ENCODE data around the gene CEP70. TPM values are rescaled to one million over a fixed set of nuclear protein-coding genes. Genes with fewer than 3 reads are reported as not detected.

Gene CEP70
- total RNA-seq, 1 donor from 2014 or later, result 7.7 TPM

- intact Hi-C loops (cut with micrococcal nuclease), result no loop called here
- Mint-ChIP-seq H3K9me3 (no peaks in the 10 kb centered on the region), H3K4me3 (ENCODE audit: low read depth) (no peak overlapping the region), H3K36me3 (ENCODE audit: low read depth) (no peaks in the 10 kb centered on the region), H3K27ac (no peak overlapping the region), H3K4me1 (ENCODE audit: low read depth) (no peaks in the 10 kb centered on the region), H3K27me3 (ENCODE audit: low read depth) (peaks cover 5% of the 10 kb centered on the region)
- DNase-seq (ENCODE audit: low spot score), result no peak
Observed at GRCh38 chr3:138470687-138471086, 123.4 kb downstream of the CEP70 start.

- Mint-ChIP-seq H3K9me3 (no peaks in the 10 kb centered on the region), H3K36me3 (ENCODE audit: low read depth) (no peaks in the 10 kb centered on the region), H3K4me1 (ENCODE audit: low read depth) (no peaks in the 10 kb centered on the region), H3K4me3 (ENCODE audit: low read depth) (no peak overlapping the region), H3K27ac (no peak overlapping the region), H3K27me3 (ENCODE audit: low read depth) (peaks cover 2% of the 10 kb centered on the region)
- no peak for DNase-seq (ENCODE audit: low spot score)
- intact Hi-C loops (cut with micrococcal nuclease), result no loop called here
Observed at GRCh38 chr3:138469874-138470273, 124.2 kb downstream of the CEP70 start.

GRCh38 chr3:138468886-138469285, 125.2 kb downstream of the CEP70 start:
- H3K4me3 Mint-ChIP-seq (ENCODE audit: low read depth), result no peak overlapping the region
- intact Hi-C loops (cut with micrococcal nuclease), result no loop called here
- H3K36me3 Mint-ChIP-seq (ENCODE audit: low read depth), result no peaks in the 10 kb centered on the region
- H3K4me1 Mint-ChIP-seq (ENCODE audit: low read depth), result no peaks in the 10 kb centered on the region
- H3K9me3 Mint-ChIP-seq, result no peaks in the 10 kb centered on the region
- peaks cover 2% of the 10 kb centered on the region for H3K27me3 Mint-ChIP-seq (ENCODE audit: low read depth)
- H3K27ac Mint-ChIP-seq, result no peak overlapping the region
- DNase-seq (ENCODE audit: low spot score), result no peak

GRCh38 chr3:138468451-138468850, 125.6 kb downstream of the CEP70 start:
- DNase-seq (ENCODE audit: low spot score), result no peak
- H3K9me3 Mint-ChIP-seq, result no peaks in the 10 kb centered on the region
- H3K36me3 Mint-ChIP-seq (ENCODE audit: low read depth), result no peaks in the 10 kb centered on the region
- H3K4me3 Mint-ChIP-seq (ENCODE audit: low read depth), result no peak overlapping the region
- H3K27me3 Mint-ChIP-seq (ENCODE audit: low read depth), result peaks cover 5% of the 10 kb centered on the region
- intact Hi-C loops (cut with micrococcal nuclease), result no loop called here
- no peaks in the 10 kb centered on the region for H3K4me1 Mint-ChIP-seq (ENCODE audit: low read depth)
- H3K27ac Mint-ChIP-seq, result no peak overlapping the region

- intact Hi-C loops (cut with micrococcal nuclease), result no loop called here
- no peaks in the 10 kb centered on the region for H3K9me3 Mint-ChIP-seq
- peaks cover 5% of the 10 kb centered on the region for H3K27me3 Mint-ChIP-seq (ENCODE audit: low read depth)
- no peak for DNase-seq (ENCODE audit: low spot score)
- no peaks in the 10 kb centered on the region for H3K36me3 Mint-ChIP-seq (ENCODE audit: low read depth)
- H3K4me3 Mint-ChIP-seq (ENCODE audit: low read depth), result no peak overlapping the region
- H3K4me1 Mint-ChIP-seq (ENCODE audit: low read depth), result no peaks in the 10 kb centered on the region
- H3K27ac Mint-ChIP-seq, result no peak overlapping the region
Observed at GRCh38 chr3:138467931-138468330, 126.1 kb downstream of the CEP70 start.

GRCh38 chr3:138465925-138466324, 128.1 kb downstream of the CEP70 start:
- no peak for DNase-seq (ENCODE audit: low spot score)
- Mint-ChIP-seq H3K36me3 (ENCODE audit: low read depth) (no peaks in the 10 kb centered on the region), H3K27me3 (ENCODE audit: low read depth) (peaks cover 4% of the 10 kb centered on the region), H3K9me3 (no peaks in the 10 kb centered on the region), H3K4me3 (ENCODE audit: low read depth) (no peak overlapping the region), H3K27ac (no peak overlapping the region), H3K4me1 (ENCODE audit: low read depth) (no peaks in the 10 kb centered on the region)
- intact Hi-C loops (cut with micrococcal nuclease), result no loop called here

GRCh38 chr3:138465451-138465850, 128.6 kb downstream of the CEP70 start:
- Mint-ChIP-seq H3K9me3 (no peaks in the 10 kb centered on the region), H3K4me3 (ENCODE audit: low read depth) (no peak overlapping the region), H3K36me3 (ENCODE audit: low read depth) (no peaks in the 10 kb centered on the region), H3K27me3 (ENCODE audit: low read depth) (peaks cover 4% of the 10 kb centered on the region), H3K4me1 (ENCODE audit: low read depth) (no peaks in the 10 kb centered on the region), H3K27ac (no peak overlapping the region)
- DNase-seq (ENCODE audit: low spot score), result no peak
- intact Hi-C loops (cut with micrococcal nuclease), result no loop called here

- Mint-ChIP-seq H3K9me3 (no peaks in the 10 kb centered on the region), H3K27ac (no peak overlapping the region), H3K4me1 (ENCODE audit: low read depth) (no peaks in the 10 kb centered on the region), H3K27me3 (ENCODE audit: low read depth) (peaks cover 4% of the 10 kb centered on the region), H3K36me3 (ENCODE audit: low read depth) (no peaks in the 10 kb centered on the region), H3K4me3 (ENCODE audit: low read depth) (no peak overlapping the region)
- intact Hi-C loops (cut with micrococcal nuclease), result no loop called here
- no peak for DNase-seq (ENCODE audit: low spot score)
Observed at GRCh38 chr3:138464491-138464860, 129.6 kb downstream of the CEP70 start.

- H3K27ac Mint-ChIP-seq, result no peak overlapping the region
- peaks cover 4% of the 10 kb centered on the region for H3K27me3 Mint-ChIP-seq (ENCODE audit: low read depth)
- DNase-seq (ENCODE audit: low spot score), result no peak
- no peaks in the 10 kb centered on the region for H3K9me3 Mint-ChIP-seq
- intact Hi-C loops (cut with micrococcal nuclease), result no loop called here
- H3K36me3 Mint-ChIP-seq (ENCODE audit: low read depth), result no peaks in the 10 kb centered on the region
- H3K4me3 Mint-ChIP-seq (ENCODE audit: low read depth), result no peak overlapping the region
- no peaks in the 10 kb centered on the region for H3K4me1 Mint-ChIP-seq (ENCODE audit: low read depth)
Observed at GRCh38 chr3:138463724-138464490, 130.2 kb downstream of the CEP70 start.

- intact Hi-C loops (cut with micrococcal nuclease), result no loop called here
- no peaks in the 10 kb centered on the region for H3K9me3 Mint-ChIP-seq
- H3K36me3 Mint-ChIP-seq (ENCODE audit: low read depth), result no peaks in the 10 kb centered on the region
- no peak overlapping the region for H3K27ac Mint-ChIP-seq
- H3K27me3 Mint-ChIP-seq (ENCODE audit: low read depth), result peaks cover 4% of the 10 kb centered on the region
- no peaks in the 10 kb centered on the region for H3K4me1 Mint-ChIP-seq (ENCODE audit: low read depth)
- no peak for DNase-seq (ENCODE audit: low spot score)
- no peak overlapping the region for H3K4me3 Mint-ChIP-seq (ENCODE audit: low read depth)
Observed at GRCh38 chr3:138461896-138462295, 132.2 kb downstream of the CEP70 start.

GRCh38 chr3:138461246-138461645, 132.8 kb downstream of the CEP70 start:
- no peaks in the 10 kb centered on the region for H3K36me3 Mint-ChIP-seq (ENCODE audit: low read depth)
- no peak overlapping the region for H3K4me3 Mint-ChIP-seq (ENCODE audit: low read depth)
- H3K9me3 Mint-ChIP-seq, result no peaks in the 10 kb centered on the region
- H3K4me1 Mint-ChIP-seq (ENCODE audit: low read depth), result no peaks in the 10 kb centered on the region
- peaks cover 4% of the 10 kb centered on the region for H3K27me3 Mint-ChIP-seq (ENCODE audit: low read depth)
- no peak for DNase-seq (ENCODE audit: low spot score)
- intact Hi-C loops (cut with micrococcal nuclease), result no loop called here
- H3K27ac Mint-ChIP-seq, result no peak overlapping the region

GRCh38 chr3:138460536-138461205, 133.4 kb downstream of the CEP70 start:
- H3K4me3 Mint-ChIP-seq (ENCODE audit: low read depth), result no peak overlapping the region
- intact Hi-C loops (cut with micrococcal nuclease), result no loop called here
- peaks cover 6% of the 10 kb centered on the region for H3K27me3 Mint-ChIP-seq (ENCODE audit: low read depth)
- no peaks in the 10 kb centered on the region for H3K9me3 Mint-ChIP-seq
- H3K27ac Mint-ChIP-seq, result no peak overlapping the region
- no peaks in the 10 kb centered on the region for H3K36me3 Mint-ChIP-seq (ENCODE audit: low read depth)
- no peak for DNase-seq (ENCODE audit: low spot score)
- no peaks in the 10 kb centered on the region for H3K4me1 Mint-ChIP-seq (ENCODE audit: low read depth)

- DNase-seq (ENCODE audit: low spot score), result no peak
- Mint-ChIP-seq H3K9me3 (no peaks in the 10 kb centered on the region), H3K36me3 (ENCODE audit: low read depth) (no peaks in the 10 kb centered on the region), H3K4me1 (ENCODE audit: low read depth) (no peaks in the 10 kb centered on the region), H3K27me3 (ENCODE audit: low read depth) (peaks cover 6% of the 10 kb centered on the region), H3K4me3 (ENCODE audit: low read depth) (no peak overlapping the region), H3K27ac (no peak overlapping the region)
- intact Hi-C loops (cut with micrococcal nuclease), result no loop called here
Observed at GRCh38 chr3:138459619-138460535, 134.2 kb downstream of the CEP70 start.

Measured in activated T-helper 2 cell treated with anti-CD3 and anti-CD28 coated beads, Interferon-gamma antibody, Interleukin-2, Interleukin-4, amounts not matched to agents 10 μg/mL and 5 μg/mL and 100 μg/mL, durations not matched to agents 14 hours and 24 hours and 36 hours (primary cell).